HG03469 (cell line): ENCODE data around the gene PFKFB3.
"Not testable (repeated sequence)": the region's sequence is repeated elsewhere in the genome, so short reads cannot be mapped to it uniquely, and the experiment has no call there.

ENCODE experiments used
- ATAC-seq: cut with Tn5 transposase; IDR thresholded peaks from one replicate; pipeline ENCODE4 v1.9.1; 2021; ENCODE audit warnings: mild to moderate bottlenecking, moderate library complexity, moderate number of reproducible peaks; ENCODE audit not compliant: unreplicated experiment

Gene PFKFB3

GRCh38 chr10:6177880-6178281, 24.9 kb upstream of the PFKFB3 start:
- no peak for ATAC-seq

GRCh38 chr10:6178581-6178980, 24.2 kb upstream of the PFKFB3 start:
- ATAC-seq = no peak

- ATAC-seq = no peak
Observed at GRCh38 chr10:6179078-6179477, 23.7 kb upstream of the PFKFB3 start.

GRCh38 chr10:6180480-6181110, 22.1 kb upstream of the PFKFB3 start:
- ATAC-seq = no peak

GRCh38 chr10:6181249-6181648, 21.5 kb upstream of the PFKFB3 start:
- no peak for ATAC-seq

- no peak for ATAC-seq
Observed at GRCh38 chr10:6182454-6183098, 20.2 kb upstream of the PFKFB3 start.

GRCh38 chr10:6185039-6185716, 17.6 kb upstream of the PFKFB3 start:
- no peak for ATAC-seq

- no peak for ATAC-seq
Observed at GRCh38 chr10:6186894-6187256, 15.9 kb upstream of the PFKFB3 start.

- ATAC-seq = no peak
Observed at GRCh38 chr10:6187278-6187677, 15.5 kb upstream of the PFKFB3 start.

- ATAC-seq = not testable (repeated sequence)
Observed at GRCh38 chr10:6190033-6190432, 12.7 kb upstream of the PFKFB3 start.

GRCh38 chr10:6191147-6191546, 11.6 kb upstream of the PFKFB3 start:
- no peak for ATAC-seq

- no peak for ATAC-seq
Observed at GRCh38 chr10:6191569-6191968, 11.2 kb upstream of the PFKFB3 start.

GRCh38 chr10:6193342-6193741, 9.4 kb upstream of the PFKFB3 start:
- ATAC-seq = not testable (repeated sequence)

GRCh38 chr10:6194311-6194710, 8.4 kb upstream of the PFKFB3 start:
- no peak for ATAC-seq

GRCh38 chr10:6195376-6195775, 7.4 kb upstream of the PFKFB3 start:
- no peak for ATAC-seq

GRCh38 chr10:6195846-6196245, 6.9 kb upstream of the PFKFB3 start:
- no peak for ATAC-seq

GRCh38 chr10:6196524-6196923, 6.2 kb upstream of the PFKFB3 start:
- not testable (repeated sequence) for ATAC-seq

- ATAC-seq = no peak
Observed at GRCh38 chr10:6197321-6197720, 5.4 kb upstream of the PFKFB3 start.

- no peak for ATAC-seq
Observed at GRCh38 chr10:6198171-6198570, 4.6 kb upstream of the PFKFB3 start.

GRCh38 chr10:6199131-6199733, 3.5 kb upstream of the PFKFB3 start:
- ATAC-seq = no peak

- no peak for ATAC-seq
Observed at GRCh38 chr10:6200440-6200733, 2.3 kb upstream of the PFKFB3 start.
